Stimulated activated CD4-positive, alpha-beta T cell treated with anti-CD3 and anti-CD28 coated beads, Interleukin-1b, Interleukin-23, amount 100 ng/mL, for 24 hours (primary cell): Measurements from ENCODE around the gene RHOH.

Experiments
- DNase-seq, 4 experiments: peaks; one replicate each; pipeline ENCODE4 v3.0.0-alpha.2; 2020; ENCODE audit warnings: low read depth in 4 of 4, low spot score in 1 of 4

Gene RHOH

GRCh38 chr4:40232610-40233009 is 35.8 kb downstream of the RHOH start:
- DNase-seq: no peak

GRCh38 chr4:40233227-40233626 is 36.4 kb downstream of the RHOH start:
- DNase-seq: no peak

GRCh38 chr4:40234519-40235039 is 37.7 kb downstream of the RHOH start:
- DNase-seq: no peak

- no peak for DNase-seq
Measured at GRCh38 chr4:40238008-40238699, 41.3 kb downstream of the RHOH start.

- peak in 2 of 4 experiments; percentile 46 to 72 for DNase-seq
Measured at GRCh38 chr4:40238700-40239548, 42.1 kb downstream of the RHOH start.

- no peak for DNase-seq
Measured at GRCh38 chr4:40240040-40240653, 43.3 kb downstream of the RHOH start.

GRCh38 chr4:40241026-40241425 is 44.2 kb downstream of the RHOH start:
- no peak for DNase-seq

GRCh38 chr4:40241941-40242340 is 45.1 kb downstream of the RHOH start:
- DNase-seq: no peak

- DNase-seq: no peak
Measured at GRCh38 chr4:40243386-40243948, 46.6 kb downstream of the RHOH start.

- no peak for DNase-seq
Measured at GRCh38 chr4:40244606-40245005, 47.8 kb downstream of the RHOH start.

GRCh38 chr4:40245550-40245949 is 48.7 kb downstream of the RHOH start:
- DNase-seq: no peak

GRCh38 chr4:40246011-40246900 is 49.4 kb downstream of the RHOH start:
- no peak for DNase-seq

GRCh38 chr4:40246938-40247337 is 50.1 kb downstream of the RHOH start:
- DNase-seq: no peak

- DNase-seq: no peak
Measured at GRCh38 chr4:40247350-40247749, 50.5 kb downstream of the RHOH start.

- DNase-seq: no peak
Measured at GRCh38 chr4:40251366-40251765, 54.5 kb downstream of the RHOH start.

GRCh38 chr4:40253906-40254305 is 57.1 kb downstream of the RHOH start:
- no peak for DNase-seq

- DNase-seq: no peak
Measured at GRCh38 chr4:40254608-40255392, 58.0 kb downstream of the RHOH start.

- DNase-seq: no peak
Measured at GRCh38 chr4:40255393-40256281, 58.8 kb downstream of the RHOH start.

- no peak for DNase-seq
Measured at GRCh38 chr4:40256329-40256728, 59.5 kb downstream of the RHOH start.
